ENCODE measurements around the gene NNAT. TPM values are rescaled to one million over a fixed set of nuclear protein-coding genes. Genes with fewer than 3 reads are reported as not detected.
"Not testable (repeated sequence)": the region's sequence is repeated elsewhere in the genome, so short reads cannot be mapped to it uniquely, and the experiment has no call there.

The NNAT gene
- total RNA-seq, 1 donor = not detected

DNA sequence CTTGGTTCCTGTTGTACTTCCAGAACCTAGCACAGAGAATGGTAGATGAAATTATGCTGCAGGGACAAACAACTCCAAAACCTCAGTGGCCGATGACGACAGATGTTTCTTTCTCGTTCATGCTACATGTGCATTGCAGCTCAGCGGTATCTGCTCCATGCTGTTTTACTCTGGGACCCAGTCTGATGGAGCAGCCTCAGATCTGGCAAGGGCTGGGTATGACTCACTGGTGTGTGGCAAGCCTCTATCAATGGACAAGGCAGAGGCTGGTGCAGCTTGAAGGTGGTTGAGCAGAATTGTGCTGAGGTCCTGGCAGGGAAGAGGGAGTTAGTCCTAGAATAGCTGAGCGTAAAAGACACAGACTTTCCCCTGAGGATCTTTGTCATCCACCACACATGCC is 17.0 kb downstream of the NNAT start:
- Histone ChIP-seq H3K4me3 (ENCODE audit: low read length) (no peak overlapping the region), H3K27me3 (ENCODE audit: insufficient read depth, low read length) (no peaks in the 10 kb centered on the region)

GRCh38 chr20:37539424-37539823 is 18.4 kb downstream of the NNAT start:
- Histone ChIP-seq H3K27me3 (ENCODE audit: insufficient read depth, low read length) (no peaks in the 10 kb centered on the region), H3K4me3 (ENCODE audit: low read length) (no peak overlapping the region), H3K9me3 (ENCODE audit: low read depth, low read length) (no peaks in the 10 kb centered on the region), H3K4me1 (ENCODE audit: insufficient read depth, low read length) (peaks cover 3% of the 10 kb centered on the region)

More for the DNA sequence above, 17.0 kb downstream of the NNAT start:
- Histone ChIP-seq H3K4me1 (ENCODE audit: insufficient read depth, low read length) (peaks cover 3% of the 10 kb centered on the region), H3K9me3 (ENCODE audit: low read depth, low read length) (no peaks in the 10 kb centered on the region)

- Histone ChIP-seq H3K4me3 (ENCODE audit: low read length) (no peak overlapping the region), H3K27me3 (ENCODE audit: insufficient read depth, low read length) (no peaks in the 10 kb centered on the region), H3K9me3 (ENCODE audit: low read depth, low read length) (no peaks in the 10 kb centered on the region), H3K4me1 (ENCODE audit: insufficient read depth, low read length) (no peaks in the 10 kb centered on the region)
Measured at GRCh38 chr20:37540001-37540400, 19.0 kb downstream of the NNAT start.

DNA sequence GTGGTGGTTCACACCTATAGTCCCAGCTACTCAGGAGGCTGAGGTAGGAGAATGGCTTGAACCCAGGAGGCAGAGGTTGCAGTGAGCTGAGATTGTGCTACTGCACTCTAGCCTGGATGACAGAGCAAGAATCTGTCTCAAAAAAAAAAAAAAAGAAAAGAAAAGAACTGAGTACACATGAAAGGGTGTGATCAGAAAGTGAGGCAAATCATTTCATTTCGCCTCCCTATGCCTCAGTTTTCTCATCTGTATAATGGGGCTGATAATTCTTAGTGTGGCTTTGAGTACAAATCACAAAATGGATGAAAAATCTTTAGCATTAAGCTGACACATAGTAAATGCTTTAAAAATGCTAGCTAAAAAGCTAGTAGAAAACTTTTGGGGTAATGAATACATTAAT is 19.8 kb downstream of the NNAT start:
- not testable (repeated sequence) for H3K4me3 ChIP-seq (ENCODE audit: low read length); H3K4me1 ChIP-seq (ENCODE audit: insufficient read depth, low read length); H3K9me3 ChIP-seq (ENCODE audit: low read depth, low read length); H3K27me3 ChIP-seq (ENCODE audit: insufficient read depth, low read length)

- Histone ChIP-seq H3K27me3 (ENCODE audit: insufficient read depth, low read length) (no peaks in the 10 kb centered on the region), H3K9me3 (ENCODE audit: low read depth, low read length) (no peaks in the 10 kb centered on the region), H3K4me3 (ENCODE audit: low read length) (no peak overlapping the region), H3K4me1 (ENCODE audit: insufficient read depth, low read length) (no peaks in the 10 kb centered on the region)
Measured at GRCh38 chr20:37541326-37541725, 20.3 kb downstream of the NNAT start.

DNA sequence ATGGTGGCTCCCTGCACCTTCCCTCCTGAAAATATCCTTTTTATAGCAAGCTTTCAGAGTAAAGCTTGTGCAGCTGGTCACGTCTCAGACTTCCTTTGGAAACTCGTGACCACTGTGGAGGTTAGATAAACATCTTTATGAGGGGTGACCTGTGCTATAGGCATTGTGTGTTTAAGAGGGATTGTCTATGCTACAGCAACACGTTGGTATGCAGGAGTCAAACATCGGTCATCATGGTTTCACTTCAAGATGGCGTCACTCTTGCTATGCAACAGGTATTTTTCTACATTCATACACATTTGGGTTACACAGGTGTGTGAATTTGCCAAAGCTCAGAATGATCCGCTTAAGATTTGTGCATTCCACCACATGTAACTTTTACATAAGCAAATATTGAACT is 21.2 kb downstream of the NNAT start:
- H3K27me3 ChIP-seq (ENCODE audit: insufficient read depth, low read length) = no peaks in the 10 kb centered on the region
- H3K4me1 ChIP-seq (ENCODE audit: insufficient read depth, low read length) = no peaks in the 10 kb centered on the region

DNA sequence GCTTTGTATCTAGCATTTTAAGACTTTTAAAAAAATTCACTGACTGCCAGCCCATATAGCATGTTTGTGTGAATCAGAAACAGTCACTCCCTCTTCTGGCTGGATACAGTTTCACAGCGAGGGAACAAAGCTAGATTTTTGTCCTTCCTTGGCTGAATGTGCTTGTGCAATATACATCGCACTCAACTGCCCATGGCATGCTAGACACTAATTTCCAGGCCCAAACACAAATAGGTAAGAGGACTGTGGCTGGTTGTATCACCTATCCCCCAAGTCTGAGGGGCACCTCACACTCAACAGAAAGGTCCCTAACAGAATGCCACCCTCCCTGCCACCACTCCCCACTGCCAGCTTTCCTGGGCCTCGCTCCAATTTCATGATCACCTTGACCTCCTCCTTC is 22.8 kb downstream of the NNAT start:
- Histone ChIP-seq H3K27me3 (ENCODE audit: insufficient read depth, low read length) (no peaks in the 10 kb centered on the region), H3K4me3 (ENCODE audit: low read length) (no peak overlapping the region), H3K4me1 (ENCODE audit: insufficient read depth, low read length) (no peaks in the 10 kb centered on the region), H3K9me3 (ENCODE audit: low read depth, low read length) (no peaks in the 10 kb centered on the region)

More for the DNA sequence above, 21.2 kb downstream of the NNAT start:
- Histone ChIP-seq H3K9me3 (ENCODE audit: low read depth, low read length) (no peaks in the 10 kb centered on the region), H3K4me3 (ENCODE audit: low read length) (no peak overlapping the region)

DNA sequence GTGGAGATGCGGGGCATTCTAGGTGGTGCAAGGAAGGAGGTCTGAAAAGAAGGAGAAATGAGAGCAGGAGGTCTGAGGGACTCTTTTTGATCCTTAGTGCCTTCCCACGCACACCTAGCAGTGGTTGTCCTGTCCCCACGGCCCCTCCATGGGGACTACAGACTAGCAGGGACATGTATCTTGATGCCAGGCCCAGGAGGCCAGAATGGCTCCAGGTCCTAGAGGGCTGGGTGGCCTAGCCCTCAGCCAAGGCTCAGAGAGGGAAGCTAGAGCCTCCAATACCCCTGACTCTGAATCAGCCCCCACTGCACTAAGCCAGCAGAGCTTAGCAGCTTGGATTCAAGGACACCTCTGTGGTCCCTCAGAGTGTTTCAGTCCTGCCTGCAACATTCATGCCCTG is 23.3 kb downstream of the NNAT start:
- Histone ChIP-seq H3K4me3 (ENCODE audit: low read length) (no peak overlapping the region), H3K9me3 (ENCODE audit: low read depth, low read length) (no peaks in the 10 kb centered on the region)

GRCh38 chr20:37545516-37545915 is 24.5 kb downstream of the NNAT start:
- Histone ChIP-seq H3K4me1 (ENCODE audit: insufficient read depth, low read length) (no peaks in the 10 kb centered on the region), H3K4me3 (ENCODE audit: low read length) (no peak overlapping the region), H3K9me3 (ENCODE audit: low read depth, low read length) (no peaks in the 10 kb centered on the region), H3K27me3 (ENCODE audit: insufficient read depth, low read length) (no peaks in the 10 kb centered on the region)

More for the DNA sequence above, 23.3 kb downstream of the NNAT start:
- no peaks in the 10 kb centered on the region for H3K4me1 ChIP-seq (ENCODE audit: insufficient read depth, low read length)
- no peaks in the 10 kb centered on the region for H3K27me3 ChIP-seq (ENCODE audit: insufficient read depth, low read length)

GRCh38 chr20:37547912-37548311 is 26.9 kb downstream of the NNAT start:
- Histone ChIP-seq H3K27me3 (ENCODE audit: insufficient read depth, low read length) (peaks cover 9% of the 10 kb centered on the region), H3K4me3 (ENCODE audit: low read length) (no peak overlapping the region), H3K4me1 (ENCODE audit: insufficient read depth, low read length) (no peaks in the 10 kb centered on the region), H3K9me3 (ENCODE audit: low read depth, low read length) (no peaks in the 10 kb centered on the region)

DNA sequence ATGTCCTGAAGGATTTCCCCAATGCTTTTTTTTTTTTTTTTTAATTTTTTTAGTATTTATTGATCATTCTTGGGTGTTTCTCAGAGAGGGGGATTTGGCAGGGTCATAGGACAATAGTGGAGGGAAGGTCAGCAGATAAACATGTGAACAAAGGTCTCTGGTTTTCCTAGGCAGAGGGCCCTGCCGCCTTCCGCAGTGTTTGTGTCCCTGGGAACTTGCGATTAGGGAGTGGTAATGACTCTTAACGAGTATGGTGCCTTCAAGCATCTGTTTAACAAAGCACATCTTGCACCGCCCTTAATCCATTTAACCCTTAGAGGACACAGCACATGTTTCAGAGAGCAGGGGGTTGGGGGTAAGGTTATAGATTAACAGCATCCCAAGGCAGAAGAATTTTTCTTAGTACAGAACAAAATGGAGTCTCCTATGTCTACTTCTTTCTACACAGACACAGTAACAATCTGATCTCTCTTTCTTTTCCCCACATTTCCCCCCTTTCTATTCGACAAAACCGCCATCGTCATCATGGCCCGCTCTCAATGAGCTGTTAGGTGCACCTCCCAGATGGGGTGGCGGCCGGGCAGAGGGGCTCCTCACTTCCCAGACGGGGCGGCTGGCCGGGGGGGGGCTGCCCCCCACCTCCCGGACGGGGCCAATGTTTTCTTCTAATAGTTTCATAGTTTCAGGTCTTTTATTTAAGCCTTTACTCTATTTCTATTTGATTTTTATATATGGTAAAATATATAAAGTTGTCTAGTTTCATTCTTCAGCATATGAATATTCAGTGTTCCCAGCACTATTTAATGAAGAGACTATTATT is 29.3 kb downstream of the NNAT start:
- H3K4me1 ChIP-seq (ENCODE audit: insufficient read depth, low read length); H3K4me3 ChIP-seq (ENCODE audit: low read length); H3K9me3 ChIP-seq (ENCODE audit: low read depth, low read length): not testable (repeated sequence)
- H3K27me3 ChIP-seq (ENCODE audit: insufficient read depth, low read length) = peaks cover 16% of the 10 kb centered on the region

DNA sequence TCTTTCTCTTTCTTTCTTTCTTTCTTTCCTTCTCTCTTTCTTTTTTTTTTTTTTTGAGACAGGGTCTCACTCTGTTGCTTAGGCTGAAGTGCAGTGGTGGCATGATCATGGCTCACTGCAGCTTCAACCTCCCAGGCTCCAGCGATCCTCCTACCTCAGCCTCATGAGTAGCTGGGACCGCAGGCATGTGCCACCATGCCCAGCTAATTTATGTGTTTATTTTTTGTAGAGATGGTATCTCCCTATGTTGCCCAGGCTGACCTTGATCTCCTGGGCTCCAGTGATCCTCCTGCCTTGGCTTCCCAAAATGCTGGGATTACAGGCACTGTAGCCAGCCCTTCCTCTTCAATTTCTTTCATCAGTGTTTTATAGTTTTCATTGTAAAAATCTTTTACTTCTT is 30.6 kb downstream of the NNAT start:
- H3K9me3 ChIP-seq (ENCODE audit: low read depth, low read length); H3K4me3 ChIP-seq (ENCODE audit: low read length); H3K4me1 ChIP-seq (ENCODE audit: insufficient read depth, low read length): not testable (repeated sequence)
- peaks cover 16% of the 10 kb centered on the region for H3K27me3 ChIP-seq (ENCODE audit: insufficient read depth, low read length)

GRCh38 chr20:37552415-37552814 is 31.4 kb downstream of the NNAT start:
- no peak overlapping the region for H3K4me3 ChIP-seq (ENCODE audit: low read length)
- H3K9me3 ChIP-seq (ENCODE audit: low read depth, low read length) = no peaks in the 10 kb centered on the region
- H3K4me1 ChIP-seq (ENCODE audit: insufficient read depth, low read length) = no peaks in the 10 kb centered on the region
- peaks cover 16% of the 10 kb centered on the region for H3K27me3 ChIP-seq (ENCODE audit: insufficient read depth, low read length)

- not testable (repeated sequence) for H3K4me1 ChIP-seq (ENCODE audit: insufficient read depth, low read length); H3K9me3 ChIP-seq (ENCODE audit: low read depth, low read length); H3K4me3 ChIP-seq (ENCODE audit: low read length)
- H3K27me3 ChIP-seq (ENCODE audit: insufficient read depth, low read length) = peaks cover 16% of the 10 kb centered on the region
Measured at GRCh38 chr20:37554721-37555298, 33.8 kb downstream of the NNAT start.

DNA sequence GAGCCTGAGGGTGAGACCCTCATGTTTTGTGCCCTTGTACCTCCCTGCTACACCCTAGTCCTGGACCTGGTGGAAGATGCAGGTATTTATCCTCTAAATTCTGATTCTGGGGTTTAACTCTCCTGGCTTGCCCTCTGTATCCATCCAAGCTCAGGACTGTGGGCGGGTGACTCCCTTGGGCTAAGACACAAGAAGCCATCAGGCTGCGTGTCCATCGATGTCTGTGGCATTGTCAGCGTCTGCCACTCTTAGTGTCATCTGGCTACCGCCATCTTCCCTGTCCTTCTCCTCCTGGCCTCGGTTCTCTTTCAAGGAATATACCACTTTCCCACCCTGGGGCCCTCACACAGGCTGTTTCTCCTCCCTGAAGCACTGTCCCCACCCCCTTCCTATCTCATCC is 35.5 kb downstream of the NNAT start:
- H3K4me3 ChIP-seq (ENCODE audit: low read length) = no peak overlapping the region
- H3K9me3 ChIP-seq (ENCODE audit: low read depth, low read length) = no peaks in the 10 kb centered on the region
- no peaks in the 10 kb centered on the region for H3K4me1 ChIP-seq (ENCODE audit: insufficient read depth, low read length)
- peaks cover 16% of the 10 kb centered on the region for H3K27me3 ChIP-seq (ENCODE audit: insufficient read depth, low read length)

GRCh38 chr20:37558306-37558705 is 37.3 kb downstream of the NNAT start:
- Histone ChIP-seq H3K9me3 (ENCODE audit: low read depth, low read length) (no peaks in the 10 kb centered on the region), H3K4me1 (ENCODE audit: insufficient read depth, low read length) (no peaks in the 10 kb centered on the region), H3K27me3 (ENCODE audit: insufficient read depth, low read length) (peaks cover 10% of the 10 kb centered on the region), H3K4me3 (ENCODE audit: low read length) (no peak overlapping the region)
